Adrenal gland (tissue), 12 donors: ENCODE data around the gene ACKR2. TPM values are rescaled to one million over a fixed set of nuclear protein-coding genes. Genes with fewer than 3 reads are reported as not detected.

Experiments used
- DNase-seq, 7 donors: peaks; one replicate each; pipeline ENCODE4 v3.0.0-alpha.2; 2019 to 2020
- H3K27ac ChIP-seq, 5 donors: fragments of 200-600 bp; sonication (generic) in 4 of 5; 1 replicate in 3 of 5; 2 replicates in 2 of 5; pipeline versions ENCODE4 v1.5.1 to v1.8.0; 2016 to 2020; ENCODE audit warnings: mild to moderate bottlenecking in 1 of 5
- H3K27me3 ChIP-seq: fragments of 200-600 bp; 2 replicates; pipeline ENCODE4 v1.8.0; 2021
- H3K36me3 ChIP-seq, 2 donors: fragments of 200-600 bp; replicated peaks in 1 of 2; 1 replicate in 1 of 2; 2 replicates in 1 of 2; pipeline versions ENCODE4 v1.5.1 to v1.8.0; 2018 to 2022
- H3K4me1 ChIP-seq, 2 donors: fragments of 200-600 bp; replicated peaks in 1 of 2; 1 replicate in 1 of 2; 2 replicates in 1 of 2; pipeline versions ENCODE4 v1.5.1 to v1.8.0; 2018 to 2021
- H3K4me3 ChIP-seq, 4 donors: fragments of 200-600 bp; sonication (generic) in 3 of 4; one replicate each; pipeline ENCODE4 v1.5.1; 2016 to 2018
- H3K9me3 ChIP-seq, 3 donors: fragments of 200-600 bp; sonication (generic) in 1 of 3; replicated peaks in 1 of 3; 1 replicate in 2 of 3; 2 replicates in 1 of 3; pipeline versions ENCODE4 v1.5.1 to v1.8.0; 2016 to 2021
- POLR2A ChIP-seq, 2 donors: fragments of 450-650 bp; IDR thresholded peaks; one replicate each; pipeline ENCODE4 v1.6.1; 2017; ENCODE audit warnings: antibody characterized with exemption in 2 of 2, mild to moderate bottlenecking in 2 of 2, moderate library complexity in 1 of 2
- WGBS, 4 donors: extraction: QIAGEN DNeasy Blood & Tissue Kit in 2 of 4; methylation state at CpG; one replicate each; pipeline versions ENCODE4 v1.1.5 to v1.1.7; 2013 to 2017; 5-methylcytosine and 5-hydroxymethylcytosine counted together
- intact Hi-C, 2 donors: fragments of 100-400 bp; cut with DNase I; formaldehyde crosslinking; loops; one replicate each; pipeline versions ENCODE4 v1.14.1 to v1.15.0; 2022 to 2023
- polyA plus RNA-seq, 3 donors: library from polyadenylated mRNA; stranded (reverse); fragments of 200-250 nt in 2 of 3; fragments of 350-450 nt in 1 of 3; fragmentation: Illumina TruSeq in 1 of 3; extraction: RNeasy Lipid Tissue Mini Kit (QIAGEN cat#74804) in 1 of 3; gene quantifications; one replicate each; pipeline ENCODE4 v1.2.3, GENCODE V29; 2013 to 2014
- total RNA-seq, 9 donors: library from RNA; depleted of rRNA in 4 of 9; stranded (reverse); fragments of >200 nt in 4 of 9; fragments of 120-200 nt in 1 of 9; fragmentation: NEBNext Ultra II Directional in 1 of 9; extraction: Animal tissue kit (Norgen Biotek cat#: 25700) in 1 of 9; gene quantifications; one replicate each; pipeline versions ENCODE4 v1.1.0 to v1.2.4, GENCODE V29; 2013 to 2023
- TF ChIP-seq, protein P1 (sequence below), 6 experiments: fragments of 450-650 bp in 4 of 6; fragments of 200-600 bp in 2 of 6; sonication (generic) in 1 of 6; IDR thresholded peaks; 1 replicate in 5 of 6; 2 replicates in 1 of 6; pipeline versions ENCODE4 v1.5.1 to v1.8.0; 2016 to 2021; ENCODE audit warnings: antibody characterized with exemption in 6 of 6, mild to moderate bottlenecking in 2 of 6, moderate library complexity in 1 of 6
- donor health status: healthy with polysubstance abuse.
- donor health status: Bipolar disorder and iron deficiency.
- donor health status: DM: yes; HTN: yes; CAD: no.
- donor health status: DM: no; HTN: no; CAD: no.
- donor health status: DM: no; HTN: no; CAD: no.
- donor health status: DM: yes; HTN: yes; CAD: no.

The ACKR2 gene
- total and polyA plus RNA-seq, 12 donors, result 1.1 to 19.9 (median 3.0) TPM

DNA sequence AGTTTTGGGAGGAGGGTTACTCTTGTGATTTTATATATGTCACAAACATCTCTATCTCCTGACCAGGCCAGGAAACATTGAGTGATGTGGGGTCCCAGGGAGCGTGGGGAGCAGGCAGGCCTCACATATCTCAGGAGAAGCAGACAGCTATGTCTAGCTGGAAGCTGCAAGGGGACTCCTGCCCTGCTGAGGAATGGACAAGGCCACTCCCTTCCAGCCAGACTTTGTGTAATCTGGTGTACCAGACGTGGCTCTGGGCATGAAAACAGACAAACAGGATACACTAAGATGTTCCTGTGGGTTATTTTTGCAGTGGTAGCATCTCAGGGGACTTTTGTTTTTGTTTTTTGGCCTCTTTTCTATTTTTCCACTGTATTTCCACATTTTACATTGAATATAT, 43.2 kb downstream of the ACKR2 start:
- H3K4me1 ChIP-seq, result peaks cover 8 to 23% of the 10 kb centered on the region in 2 donors
- intact Hi-C loops, result no loop called here
- WGBS, 4 donors, result 12 to 30% (median 27%) methylated on average over 2 of the region's 2 CpGs
- TF ChIP-seq POLR2A (IDR thresholded peaks at IDR 0.05), result no peak
- TF ChIP-seq, protein P1, sequence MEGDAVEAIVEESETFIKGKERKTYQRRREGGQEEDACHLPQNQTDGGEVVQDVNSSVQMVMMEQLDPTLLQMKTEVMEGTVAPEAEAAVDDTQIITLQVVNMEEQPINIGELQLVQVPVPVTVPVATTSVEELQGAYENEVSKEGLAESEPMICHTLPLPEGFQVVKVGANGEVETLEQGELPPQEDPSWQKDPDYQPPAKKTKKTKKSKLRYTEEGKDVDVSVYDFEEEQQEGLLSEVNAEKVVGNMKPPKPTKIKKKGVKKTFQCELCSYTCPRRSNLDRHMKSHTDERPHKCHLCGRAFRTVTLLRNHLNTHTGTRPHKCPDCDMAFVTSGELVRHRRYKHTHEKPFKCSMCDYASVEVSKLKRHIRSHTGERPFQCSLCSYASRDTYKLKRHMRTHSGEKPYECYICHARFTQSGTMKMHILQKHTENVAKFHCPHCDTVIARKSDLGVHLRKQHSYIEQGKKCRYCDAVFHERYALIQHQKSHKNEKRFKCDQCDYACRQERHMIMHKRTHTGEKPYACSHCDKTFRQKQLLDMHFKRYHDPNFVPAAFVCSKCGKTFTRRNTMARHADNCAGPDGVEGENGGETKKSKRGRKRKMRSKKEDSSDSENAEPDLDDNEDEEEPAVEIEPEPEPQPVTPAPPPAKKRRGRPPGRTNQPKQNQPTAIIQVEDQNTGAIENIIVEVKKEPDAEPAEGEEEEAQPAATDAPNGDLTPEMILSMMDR (IDR thresholded peaks at IDR 0.05), result no peak
- no peaks in the 10 kb centered on the region for H3K9me3 ChIP-seq
- no peaks in the 10 kb centered on the region for H3K27me3 ChIP-seq
- H3K36me3 ChIP-seq, result no peaks in the 10 kb centered on the region
- no peak overlapping the region for H3K4me3 ChIP-seq
- H3K27ac ChIP-seq, result peak overlapping the region in 4 of 5 donors; percentile 5 to 73 (median 37)
- peak in 5 of 7 donors; percentile 42 to 56 (median 50) for DNase-seq

DNA sequence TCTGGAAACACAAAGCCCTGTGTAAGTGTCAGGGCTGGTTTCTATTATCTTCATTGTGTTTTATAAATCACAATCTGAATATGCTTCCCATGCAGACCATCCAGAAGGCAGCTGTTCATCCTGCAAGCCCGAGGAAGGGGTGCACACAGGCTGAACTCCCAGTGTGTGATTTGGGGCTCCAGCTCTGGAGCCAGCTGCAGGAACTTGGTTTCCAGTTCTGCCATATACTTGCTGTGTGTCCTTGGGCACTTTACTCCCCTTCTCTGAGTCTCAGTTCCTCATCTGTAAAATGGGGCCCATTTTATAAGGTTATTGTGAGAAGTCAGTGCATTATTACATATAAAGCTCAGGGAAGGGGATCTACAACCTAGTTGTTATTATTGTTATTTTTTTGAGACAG, 43.8 kb downstream of the ACKR2 start:
- H3K36me3 ChIP-seq, result no peaks in the 10 kb centered on the region
- no peak for TF ChIP-seq POLR2A (IDR thresholded peaks at IDR 0.05)
- TF ChIP-seq, protein P1 (IDR thresholded peaks at IDR 0.05), result no peak
- H3K27ac ChIP-seq, result peak overlapping the region in 3 of 5 donors; percentile 28 to 73 (median 46)
- no peaks in the 10 kb centered on the region for H3K27me3 ChIP-seq
- peaks cover 8 to 20% of the 10 kb centered on the region in 2 donors for H3K4me1 ChIP-seq
- 56 to 91% (median 86%) methylated on average over 1 of the region's 1 CpG for WGBS, 4 donors
- no peak for DNase-seq
- no peaks in the 10 kb centered on the region for H3K9me3 ChIP-seq
- H3K4me3 ChIP-seq, result no peak overlapping the region
- intact Hi-C loops, result no loop called here

DNA sequence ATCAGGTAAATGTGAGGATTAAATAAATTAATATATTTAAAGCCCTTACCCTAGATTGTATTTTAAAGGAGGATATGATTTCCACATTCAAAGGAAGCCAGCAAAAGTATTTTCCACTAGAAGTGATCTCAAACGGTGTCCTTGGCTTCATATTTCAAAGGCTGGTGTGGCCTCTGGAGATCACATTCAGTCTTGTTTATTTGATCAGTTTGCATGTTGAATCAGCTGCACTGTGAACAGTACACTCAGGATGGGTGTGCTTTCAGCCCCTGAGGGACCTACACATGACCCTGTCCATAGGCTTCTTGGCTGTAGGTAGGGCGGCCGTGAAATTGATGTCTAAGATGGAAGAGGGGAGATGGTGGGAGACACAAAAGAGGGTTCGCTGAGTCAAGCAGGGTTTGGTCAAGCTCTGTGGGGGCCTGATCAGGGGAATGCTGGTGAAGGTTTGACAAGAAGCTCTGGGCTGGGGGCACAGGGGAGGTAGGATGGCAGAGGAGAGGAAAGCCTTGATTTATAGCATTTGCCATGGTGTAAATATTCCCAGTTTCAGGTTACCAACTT, 44.6 kb downstream of the ACKR2 start:
- peak overlapping the region in 2 of 5 donors; percentile 48 to 73 for H3K27ac ChIP-seq
- TF ChIP-seq, protein P1 (IDR thresholded peaks at IDR 0.05), result no peak
- TF ChIP-seq POLR2A (IDR thresholded peaks at IDR 0.05), result no peak

DNA sequence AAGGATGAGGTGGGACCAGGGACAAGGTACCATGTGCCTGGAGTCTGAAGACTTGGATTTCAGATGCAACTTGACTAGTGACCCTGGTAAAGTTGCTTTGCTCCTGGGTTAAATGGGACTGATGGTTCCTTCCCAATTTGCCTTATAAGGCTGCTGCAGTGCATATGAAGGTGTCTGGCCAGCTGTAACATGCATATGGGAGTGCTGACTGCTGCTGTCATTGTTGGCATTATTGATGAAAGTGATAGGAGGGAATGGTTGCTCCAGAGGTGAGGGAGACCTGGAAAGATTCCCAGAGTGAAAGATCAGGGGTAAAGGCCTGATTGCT, 45.9 kb downstream of the ACKR2 start:
- DNase-seq, result no peak
- H3K4me3 ChIP-seq, result no peak overlapping the region
- intact Hi-C loops, result no loop called here
- TF ChIP-seq POLR2A (IDR thresholded peaks at IDR 0.05), result no peak
- TF ChIP-seq, protein P1 (IDR thresholded peaks at IDR 0.05), result no peak
- H3K27me3 ChIP-seq, result no peaks in the 10 kb centered on the region
- H3K36me3 ChIP-seq, result no peaks in the 10 kb centered on the region
- no peak overlapping the region for H3K27ac ChIP-seq
- no peaks in the 10 kb centered on the region for H3K9me3 ChIP-seq
- peaks cover 8 to 20% of the 10 kb centered on the region in 2 donors for H3K4me1 ChIP-seq

More for the DNA sequence above, 44.6 kb downstream of the ACKR2 start:
- no peak overlapping the region for H3K4me3 ChIP-seq
- H3K4me1 ChIP-seq, result peaks cover 8 to 20% of the 10 kb centered on the region in 2 donors
- H3K36me3 ChIP-seq, result no peaks in the 10 kb centered on the region
- DNase-seq, result peak in 2 of 7 donors; percentile 31 to 41
- 60 to 64% (median 62%) methylated on average over 4 of the region's 4 CpGs for WGBS, 4 donors
- intact Hi-C loops, result no loop called here
- no peaks in the 10 kb centered on the region for H3K27me3 ChIP-seq
- no peaks in the 10 kb centered on the region for H3K9me3 ChIP-seq
